Esophagus (tissue), 2 donors: ENCODE results near the gene PDZRN3. TPM values are rescaled to one million over a fixed set of nuclear protein-coding genes. Genes with fewer than 3 reads are reported as not detected.
A peak's percentile ranks its signal among the peaks of the same experiment; 100 is the strongest.

Experiments used
- H3K27ac ChIP-seq, 2 donors: one replicate each; pipeline ENCODE4 v1.5.1; 2013; ENCODE audit warnings: low read depth in 2 of 2, mild to moderate bottlenecking in 2 of 2, inconsistent platforms in 1 of 2, low read length in 1 of 2, moderate library complexity in 1 of 2
- H3K27me3 ChIP-seq, 2 donors: one replicate each; pipeline ENCODE4 v1.6.1; 2013; ENCODE audit warnings: low read length in 2 of 2, control low read depth in 1 of 2, mild to moderate bottlenecking in 1 of 2; ENCODE audit not compliant: insufficient read depth in 2 of 2, control insufficient read depth in 1 of 2
- H3K36me3 ChIP-seq, 2 donors: one replicate each; pipeline ENCODE4 v1.6.1; 2013; ENCODE audit warnings: low read length in 1 of 2; ENCODE audit not compliant: control insufficient read depth in 2 of 2, insufficient read depth in 2 of 2
- H3K4me1 ChIP-seq, 2 donors: one replicate each; pipeline ENCODE4 v1.6.1; 2013; ENCODE audit warnings: low read length in 1 of 2; ENCODE audit not compliant: control insufficient read depth in 2 of 2, insufficient read depth in 2 of 2
- H3K4me3 ChIP-seq, 2 donors: one replicate each; pipeline ENCODE4 v1.5.1; 2013; ENCODE audit warnings: low read length in 2 of 2, mild to moderate bottlenecking in 2 of 2, low read depth in 1 of 2, moderate library complexity in 1 of 2
- H3K9me3 ChIP-seq, 2 donors: one replicate each; pipeline ENCODE4 v1.6.1; 2013; ENCODE audit warnings: mild to moderate bottlenecking in 2 of 2, low read depth in 1 of 2, low read length in 1 of 2, moderate library complexity in 1 of 2; ENCODE audit not compliant: control insufficient read depth in 2 of 2, insufficient read depth in 1 of 2
- WGBS, 2 donors: extraction: QIAGEN DNeasy Blood & Tissue Kit; methylation state at CpG; one replicate each; pipeline ENCODE4 v1.1.7; 2013; 5-methylcytosine and 5-hydroxymethylcytosine counted together
- polyA plus RNA-seq, 2 donors: library from polyadenylated mRNA; stranded (reverse); fragments of 200-250 nt; gene quantifications; one replicate each; pipeline ENCODE4 v1.2.3, GENCODE V29; 2013
- donor health status: healthy with polysubstance abuse.
- donor health status: Bipolar disorder and iron deficiency.

The PDZRN3 gene
- polyA plus RNA-seq, 2 donors: 13.9 to 17.2 TPM

DNA sequence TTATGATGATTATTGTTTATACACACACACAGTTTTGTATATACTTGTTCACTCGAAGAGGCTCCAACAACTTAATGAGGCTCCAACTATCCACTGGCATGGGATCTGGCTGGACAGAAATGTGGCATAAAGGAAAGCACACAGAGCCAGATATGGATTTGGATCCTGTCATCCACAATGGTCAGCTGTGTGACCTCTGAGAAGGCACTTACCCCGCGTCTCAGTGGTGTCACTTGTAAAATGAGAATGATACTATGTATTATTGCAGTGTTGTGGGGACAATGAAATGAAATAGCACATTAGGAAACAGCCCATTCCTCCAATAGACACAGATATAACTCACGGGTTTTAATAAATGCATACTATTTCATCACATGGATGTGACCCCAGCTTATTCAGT lies 42.2 kb downstream of the PDZRN3 start:
- no peak overlapping the region for H3K4me3 ChIP-seq
- WGBS, 2 donors: 80 to 86% methylated on average over 4 of the region's 4 CpGs
- H3K9me3 ChIP-seq: no peaks in the 10 kb centered on the region
- H3K36me3 ChIP-seq: no peaks in the 10 kb centered on the region
- H3K27ac ChIP-seq: no peak overlapping the region
- H3K4me1 ChIP-seq: peaks cover 0 to 1% of the 10 kb centered on the region in 2 donors
- H3K27me3 ChIP-seq: no peaks in the 10 kb centered on the region

DNA sequence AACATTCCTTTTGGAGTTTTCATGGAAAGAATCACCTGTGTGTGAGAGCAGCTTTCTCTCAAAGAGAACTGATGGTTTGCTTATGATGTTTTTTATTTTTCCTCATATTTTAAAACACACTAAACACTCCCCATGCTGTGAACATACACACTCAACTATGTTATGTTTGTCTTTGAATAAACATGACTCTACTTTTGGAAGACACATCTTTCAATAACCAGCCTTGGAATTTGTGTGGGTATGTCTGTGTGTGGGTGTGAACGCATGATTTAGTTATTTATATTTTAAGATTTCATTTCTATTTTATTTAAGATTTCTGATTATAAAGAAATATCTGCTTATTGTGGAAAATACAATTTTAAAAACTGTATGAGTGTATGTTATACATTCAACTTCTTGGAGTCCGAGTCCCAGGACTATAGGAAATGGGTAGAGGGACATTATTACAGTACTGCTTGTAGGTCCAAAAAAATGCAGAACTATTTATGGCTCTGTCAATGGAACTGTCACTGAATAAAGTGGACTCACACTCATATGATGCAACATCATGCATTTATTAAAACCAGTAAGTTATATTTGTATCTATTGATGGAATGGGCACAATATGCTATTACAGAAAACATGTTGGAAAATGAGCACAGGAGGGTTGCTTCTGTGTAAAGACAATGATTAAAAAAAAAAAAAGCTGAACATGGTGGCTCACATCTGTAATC lies 43.5 kb downstream of the PDZRN3 start:
- H3K27ac ChIP-seq: no peak overlapping the region
- no peak overlapping the region for H3K4me3 ChIP-seq
- no peaks in the 10 kb centered on the region for H3K27me3 ChIP-seq
- no peaks in the 10 kb centered on the region for H3K36me3 ChIP-seq
- H3K9me3 ChIP-seq: no peaks in the 10 kb centered on the region
- 82 to 83% methylated on average over 2 of the region's 2 CpGs for WGBS, 2 donors
- peaks cover 0 to 5% of the 10 kb centered on the region in 2 donors for H3K4me1 ChIP-seq

DNA sequence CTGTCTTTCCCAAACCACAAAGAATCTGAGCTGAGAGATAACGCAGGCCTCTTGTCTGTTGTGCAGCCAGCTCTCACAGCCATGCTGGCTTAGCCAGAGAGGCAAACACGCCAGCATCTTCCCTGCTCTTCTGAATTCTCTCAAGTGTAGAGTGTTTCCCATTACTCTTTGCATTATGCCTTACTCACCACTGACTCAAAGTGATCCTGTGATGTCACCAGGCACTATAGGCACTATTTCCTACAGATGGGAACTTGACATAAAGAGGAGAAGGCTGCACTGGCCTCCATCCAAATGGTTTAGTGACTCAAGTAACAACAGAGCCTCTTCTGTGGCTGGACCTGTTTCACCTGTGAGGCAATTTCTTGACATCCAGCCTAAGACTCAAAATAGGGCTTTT lies 44.4 kb downstream of the PDZRN3 start:
- Histone ChIP-seq H3K4me3 (no peak overlapping the region), H3K27ac (peak overlapping the region in 1 of 2 donors; percentile 68)
- WGBS, 2 donors: 33 to 69% methylated on average over 2 of the region's 2 CpGs

DNA sequence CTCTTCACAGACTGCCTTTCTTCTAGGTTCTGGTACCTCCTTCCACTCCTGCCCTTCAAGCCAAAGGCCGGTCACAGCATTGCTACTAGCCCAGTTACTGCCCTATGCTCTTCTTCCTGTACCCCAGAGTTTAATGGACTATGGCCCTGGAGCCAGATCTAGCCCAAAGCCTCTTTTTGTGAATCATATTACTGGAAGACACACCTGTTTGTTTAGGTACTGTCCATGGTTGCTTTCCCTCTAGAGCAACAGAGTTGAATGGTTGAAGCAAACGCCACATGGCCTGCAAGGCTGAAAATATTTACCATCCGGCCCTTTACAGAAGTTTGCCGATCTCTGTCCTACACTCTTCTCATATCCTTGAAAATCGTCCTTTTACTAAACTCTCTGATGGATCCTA lies 47.0 kb downstream of the PDZRN3 start:
- no peak overlapping the region for H3K4me3 ChIP-seq
- no peaks in the 10 kb centered on the region for H3K27me3 ChIP-seq
- H3K4me1 ChIP-seq: peaks cover 0 to 5% of the 10 kb centered on the region in 2 donors
- 86 to 88% methylated on average over 5 of the region's 5 CpGs for WGBS, 2 donors
- H3K9me3 ChIP-seq: no peaks in the 10 kb centered on the region
- no peak overlapping the region for H3K27ac ChIP-seq
- H3K36me3 ChIP-seq: no peaks in the 10 kb centered on the region

More for the DNA sequence above, 44.4 kb downstream of the PDZRN3 start:
- Histone ChIP-seq H3K9me3 (no peaks in the 10 kb centered on the region), H3K36me3 (no peaks in the 10 kb centered on the region), H3K4me1 (peaks cover 0 to 5% of the 10 kb centered on the region in 2 donors), H3K27me3 (no peaks in the 10 kb centered on the region)

DNA sequence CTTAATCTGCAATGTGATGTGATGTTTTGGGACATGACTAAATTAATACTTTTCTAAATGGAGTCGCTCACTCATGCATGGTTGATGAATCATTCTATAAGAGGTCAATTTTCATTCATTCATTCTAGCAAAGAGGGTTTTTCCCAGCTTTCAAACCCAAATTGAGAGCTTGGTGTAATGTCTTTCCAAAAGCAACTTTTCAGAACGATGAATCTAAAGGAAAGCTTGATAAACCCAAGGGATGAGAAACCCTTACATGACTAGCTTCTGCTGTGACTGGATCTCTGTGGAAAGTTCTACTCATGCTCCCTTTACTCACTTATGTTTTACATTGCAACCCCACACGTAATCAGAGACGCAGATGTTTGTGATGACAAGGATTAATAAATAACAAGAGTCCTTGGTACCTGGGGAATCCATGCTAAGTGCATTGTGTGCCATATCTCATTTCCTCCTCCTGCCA lies 47.7 kb downstream of the PDZRN3 start:
- no peaks in the 10 kb centered on the region for H3K9me3 ChIP-seq
- WGBS, 2 donors: 48 to 57% methylated on average over 4 of the region's 4 CpGs
- no peak overlapping the region for H3K27ac ChIP-seq
- no peaks in the 10 kb centered on the region for H3K36me3 ChIP-seq
- no peak overlapping the region for H3K4me3 ChIP-seq
- peaks cover 0 to 5% of the 10 kb centered on the region in 2 donors for H3K4me1 ChIP-seq
- H3K27me3 ChIP-seq: no peaks in the 10 kb centered on the region

DNA sequence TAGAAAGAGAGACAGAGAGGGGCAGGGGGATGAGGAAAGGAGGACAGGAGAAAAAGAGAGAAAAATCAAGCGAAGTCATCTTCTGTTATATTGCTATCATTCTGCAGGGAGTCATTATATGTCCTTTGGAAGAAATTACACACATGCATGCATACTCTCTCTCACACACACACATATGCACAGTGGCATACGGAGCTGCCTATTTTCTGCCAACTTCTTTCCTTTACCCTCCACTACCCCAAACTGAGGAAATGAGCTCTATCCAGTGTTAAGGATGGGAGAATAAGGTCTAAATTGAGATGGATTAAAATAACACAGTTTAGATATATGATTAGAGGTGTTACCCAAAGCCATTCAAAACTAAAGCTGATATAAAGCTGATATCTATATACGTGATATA lies 48.8 kb downstream of the PDZRN3 start:
- H3K9me3 ChIP-seq: no peaks in the 10 kb centered on the region
- no peaks in the 10 kb centered on the region for H3K27me3 ChIP-seq
- no peaks in the 10 kb centered on the region for H3K36me3 ChIP-seq
- no peak overlapping the region for H3K4me3 ChIP-seq
- H3K27ac ChIP-seq: no peak overlapping the region
- H3K4me1 ChIP-seq: peaks cover 0 to 5% of the 10 kb centered on the region in 2 donors
- WGBS, 2 donors: 87 to 94% methylated on average over 3 of the region's 3 CpGs

DNA sequence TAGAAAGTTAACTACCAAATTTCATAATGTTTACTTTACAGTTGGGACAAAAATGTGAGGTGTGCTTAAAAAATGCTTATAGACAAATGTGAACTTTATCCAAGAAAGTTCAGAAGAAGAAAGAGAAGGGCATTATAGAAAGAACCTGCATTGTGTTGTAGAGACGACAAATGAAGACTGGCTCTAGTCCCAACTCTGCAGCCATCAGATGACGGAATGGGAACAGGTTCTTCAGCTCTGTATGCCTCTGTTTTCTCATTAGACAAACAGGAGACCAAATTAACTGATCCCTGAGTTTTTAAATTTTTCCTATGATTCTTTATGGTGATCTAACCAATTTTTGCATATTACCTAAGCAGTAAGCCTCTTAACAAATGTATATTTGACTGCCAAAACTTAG lies 49.2 kb downstream of the PDZRN3 start:
- H3K4me1 ChIP-seq: peaks cover 0 to 5% of the 10 kb centered on the region in 2 donors
- H3K36me3 ChIP-seq: no peaks in the 10 kb centered on the region
- WGBS, 2 donors: 45 to 49% methylated on average over 2 of the region's 2 CpGs
- no peaks in the 10 kb centered on the region for H3K9me3 ChIP-seq
- H3K27ac ChIP-seq: no peak overlapping the region
- no peak overlapping the region for H3K4me3 ChIP-seq
- no peaks in the 10 kb centered on the region for H3K27me3 ChIP-seq

DNA sequence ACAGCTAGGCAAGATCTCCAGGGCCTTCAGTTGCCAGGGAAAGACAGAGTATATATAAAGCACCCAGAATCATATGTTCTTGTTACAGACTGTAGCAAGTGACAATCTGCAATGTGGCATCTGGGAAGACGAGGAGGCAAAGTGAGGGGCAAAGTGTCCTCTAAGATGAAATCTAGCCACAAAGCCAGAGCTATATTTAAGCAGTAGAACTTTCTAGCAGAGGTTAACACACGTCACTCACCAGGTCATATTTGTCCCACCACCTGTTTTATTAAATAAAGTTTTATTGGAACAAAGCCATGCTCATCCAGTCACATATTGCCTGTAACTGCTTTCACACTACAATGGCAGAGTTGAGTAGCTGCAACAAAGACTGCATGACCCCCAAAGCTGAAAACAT lies 51.5 kb downstream of the PDZRN3 start:
- WGBS, 2 donors: 83 to 89% methylated on average over 2 of the region's 2 CpGs
- no peak overlapping the region for H3K27ac ChIP-seq
- H3K4me1 ChIP-seq: peaks cover 0 to 7% of the 10 kb centered on the region in 2 donors
- no peak overlapping the region for H3K4me3 ChIP-seq
- H3K9me3 ChIP-seq: no peaks in the 10 kb centered on the region
- H3K27me3 ChIP-seq: no peaks in the 10 kb centered on the region
- no peaks in the 10 kb centered on the region for H3K36me3 ChIP-seq

DNA sequence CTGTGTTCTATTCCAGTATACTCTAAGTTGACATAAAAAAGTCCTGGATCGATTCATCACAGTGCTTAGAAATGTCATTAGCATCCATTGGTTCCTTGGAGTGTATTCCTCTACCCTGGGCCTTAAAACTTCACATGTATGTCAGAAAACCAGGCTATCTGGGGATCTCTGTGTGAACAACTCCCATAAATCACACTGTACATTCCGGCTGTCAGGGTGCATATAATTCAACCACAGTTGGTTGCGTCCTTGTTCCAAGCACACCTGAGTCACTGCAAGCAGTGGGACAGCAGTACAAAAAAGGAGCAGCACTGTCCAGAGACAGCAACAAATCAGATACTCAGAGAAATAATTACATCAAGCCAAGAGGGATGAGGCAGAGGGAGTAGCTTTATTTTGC lies 52.4 kb downstream of the PDZRN3 start:
- Histone ChIP-seq H3K27ac (no peak overlapping the region), H3K4me3 (no peak overlapping the region), H3K9me3 (no peaks in the 10 kb centered on the region), H3K4me1 (peaks cover 0 to 5% of the 10 kb centered on the region in 2 donors), H3K27me3 (no peaks in the 10 kb centered on the region), H3K36me3 (no peaks in the 10 kb centered on the region)
- WGBS, 2 donors: 62 to 64% methylated on average over 3 of the region's 3 CpGs

DNA sequence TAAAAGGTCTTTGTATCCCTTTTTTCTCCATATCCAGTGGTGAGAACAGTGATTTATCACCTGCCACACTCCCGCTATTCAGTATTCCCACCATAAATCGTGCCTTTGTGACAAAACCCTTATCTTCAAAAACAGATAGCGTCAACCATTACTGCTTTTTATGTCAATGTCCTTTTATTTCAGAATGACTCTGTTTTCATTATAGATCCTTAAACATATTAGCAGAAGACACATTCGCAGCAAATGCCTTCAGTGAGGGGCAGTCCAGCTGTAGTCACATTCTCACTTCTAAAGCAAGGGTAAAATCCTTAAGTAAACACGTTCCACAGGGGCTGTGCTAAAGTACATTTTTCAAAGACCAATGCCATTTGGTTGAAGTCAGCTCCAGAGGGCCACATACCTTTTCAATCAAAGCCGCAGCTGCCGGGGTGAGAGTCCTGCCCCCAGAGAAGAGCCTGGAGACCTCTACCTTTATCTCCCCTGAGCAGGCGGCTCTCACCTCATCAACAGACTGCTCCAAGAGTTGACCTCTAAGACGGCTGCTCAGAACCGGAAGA lies 53.4 kb downstream of the PDZRN3 start:
- H3K27ac ChIP-seq: no peak overlapping the region
- no peaks in the 10 kb centered on the region for H3K9me3 ChIP-seq
- H3K4me1 ChIP-seq: peaks cover 0 to 2% of the 10 kb centered on the region in 2 donors
- no peak overlapping the region for H3K4me3 ChIP-seq
- WGBS, 2 donors: 40 to 57% methylated on average over 10 of the region's 10 CpGs
- no peaks in the 10 kb centered on the region for H3K36me3 ChIP-seq
- H3K27me3 ChIP-seq: no peaks in the 10 kb centered on the region
